Non-pigmented ciliary epithelial cell (primary cell): Measurements from ENCODE around the gene RAD17.
"Not testable (repeated sequence)": the region's sequence is repeated elsewhere in the genome, so short reads cannot be mapped to it uniquely, and the experiment has no call there.

Experiments used
- DNase-seq: peaks from one replicate; pipeline ENCODE4 v3.0.0-alpha.2; 2010; ENCODE audit warnings: low read depth

RAD17 gene, protein sequence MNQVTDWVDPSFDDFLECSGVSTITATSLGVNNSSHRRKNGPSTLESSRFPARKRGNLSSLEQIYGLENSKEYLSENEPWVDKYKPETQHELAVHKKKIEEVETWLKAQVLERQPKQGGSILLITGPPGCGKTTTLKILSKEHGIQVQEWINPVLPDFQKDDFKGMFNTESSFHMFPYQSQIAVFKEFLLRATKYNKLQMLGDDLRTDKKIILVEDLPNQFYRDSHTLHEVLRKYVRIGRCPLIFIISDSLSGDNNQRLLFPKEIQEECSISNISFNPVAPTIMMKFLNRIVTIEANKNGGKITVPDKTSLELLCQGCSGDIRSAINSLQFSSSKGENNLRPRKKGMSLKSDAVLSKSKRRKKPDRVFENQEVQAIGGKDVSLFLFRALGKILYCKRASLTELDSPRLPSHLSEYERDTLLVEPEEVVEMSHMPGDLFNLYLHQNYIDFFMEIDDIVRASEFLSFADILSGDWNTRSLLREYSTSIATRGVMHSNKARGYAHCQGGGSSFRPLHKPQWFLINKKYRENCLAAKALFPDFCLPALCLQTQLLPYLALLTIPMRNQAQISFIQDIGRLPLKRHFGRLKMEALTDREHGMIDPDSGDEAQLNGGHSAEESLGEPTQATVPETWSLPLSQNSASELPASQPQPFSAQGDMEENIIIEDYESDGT

DNA sequence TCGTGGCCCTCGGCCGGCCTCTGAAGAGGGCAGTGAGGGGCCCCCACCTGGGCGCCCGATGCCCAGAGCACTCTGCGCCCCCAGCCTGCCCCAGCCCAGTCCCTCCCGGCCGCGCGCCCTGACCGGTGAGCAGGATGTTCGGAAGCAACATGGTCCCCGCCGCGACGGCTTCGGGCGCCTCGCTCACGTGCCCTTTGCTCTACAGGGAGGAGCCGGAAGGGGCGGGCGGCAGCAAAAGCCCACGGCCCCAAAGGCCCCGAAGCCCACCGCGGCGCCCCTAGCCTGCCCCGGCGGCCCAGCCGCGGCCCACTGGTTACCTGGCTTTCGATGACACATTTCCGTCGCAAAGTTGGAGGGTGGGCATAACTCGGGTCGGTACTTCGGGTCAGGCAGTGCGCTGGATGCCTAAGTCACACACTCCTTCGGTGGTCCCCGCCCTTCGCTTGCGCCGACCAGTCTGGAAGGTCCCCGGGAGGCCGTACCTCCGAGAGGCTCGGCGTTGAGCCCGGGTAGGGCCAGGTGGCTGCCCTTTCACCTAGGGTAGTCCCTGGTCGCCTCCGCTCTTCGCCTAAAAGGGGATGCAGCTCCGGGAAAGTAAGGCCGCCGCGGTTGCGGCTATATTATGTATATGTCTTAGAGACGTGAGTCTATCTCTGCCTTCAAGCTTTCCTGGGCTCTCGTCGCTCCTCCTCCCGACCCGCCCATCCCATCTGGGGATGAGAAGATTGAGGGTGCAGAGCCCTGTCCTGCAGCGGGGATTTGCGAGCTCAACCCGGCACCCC lies at the start of gene RAD17, which contains the start of the genes AK6 and TAF9:
Gene RAD17 (plus strand): TSS at position 479 of the 782 bp plus-strand sequence. CDS start 2,391 bp downstream, outside the sequence.
Gene AK6 (minus strand): TSS at position 181 of the 782 bp plus-strand sequence. CDS start 30 bp downstream, at position 151.
Gene TAF9 (minus strand): TSS at position 181 of the 782 bp plus-strand sequence. CDS start 3,783 bp downstream, outside the sequence.
- peak; percentile 55 for DNase-seq

DNA sequence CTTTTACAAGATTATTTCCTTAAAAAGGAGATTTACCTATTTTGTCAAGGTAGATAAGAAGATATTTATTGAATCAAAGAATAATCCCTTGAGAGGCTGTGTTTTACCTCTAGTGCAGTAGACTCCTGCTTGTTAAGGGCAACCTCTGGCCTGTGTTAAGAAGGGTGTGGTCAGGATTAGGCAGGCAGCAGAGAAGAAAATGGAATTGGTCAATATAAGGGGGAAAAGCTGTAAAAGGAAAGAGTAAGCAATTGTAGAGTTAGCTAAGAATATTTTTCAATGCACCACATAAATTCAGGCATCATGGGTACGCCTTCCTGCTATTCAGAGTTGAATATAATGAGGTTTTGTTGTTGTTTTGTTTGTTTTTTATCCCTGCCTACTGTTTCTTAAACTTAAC lies 43.3 kb upstream of the RAD17 start:
- DNase-seq = no peak

DNA sequence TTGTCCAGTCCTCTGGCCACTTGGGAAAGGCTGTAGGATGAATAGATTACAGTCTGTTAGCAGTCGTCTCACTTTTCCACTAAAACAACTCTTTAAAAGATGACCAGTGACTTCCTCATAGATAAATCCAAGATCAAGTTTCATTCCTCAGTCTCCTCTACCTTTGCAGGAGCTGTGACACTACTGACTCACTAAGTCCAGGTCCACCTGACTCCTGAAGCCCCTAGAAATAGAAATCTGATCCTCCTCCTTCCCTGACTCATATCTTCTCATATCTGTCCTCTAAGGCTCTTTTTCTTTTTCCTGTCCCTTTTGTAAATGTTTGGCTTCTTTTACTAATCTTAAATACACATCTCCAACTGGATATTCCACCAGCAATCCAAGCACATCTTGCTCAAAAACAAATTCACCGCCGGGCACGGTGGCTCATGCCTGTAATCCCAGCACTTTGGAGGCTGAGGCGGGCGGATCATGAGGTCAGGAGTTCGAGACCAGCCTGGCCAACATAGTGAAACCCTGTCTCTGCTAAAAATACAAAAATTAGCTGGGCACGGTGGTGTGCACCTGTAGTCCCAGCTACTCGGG lies 39.6 kb upstream of the RAD17 start:
- peak; percentile 2 for DNase-seq

- DNase-seq = no peak
These were observed 37.8 kb upstream of the RAD17 start for GRCh38 chr5:69331528-69332445.

- DNase-seq = not testable (repeated sequence)
These were observed 35.8 kb upstream of the RAD17 start for GRCh38 chr5:69333668-69334315.

GRCh38 chr5:69334793-69335268 lies 34.8 kb upstream of the RAD17 start:
- peak; percentile 38 for DNase-seq

GRCh38 chr5:69335341-69335935 lies 34.2 kb upstream of the RAD17 start:
- DNase-seq = no peak

GRCh38 chr5:69341520-69342161 lies 28.0 kb upstream of the RAD17 start:
- no peak for DNase-seq

- no peak for DNase-seq
These were observed 26.5 kb upstream of the RAD17 start for GRCh38 chr5:69343083-69343482.

GRCh38 chr5:69350664-69351063 lies 19.0 kb upstream of the RAD17 start:
- DNase-seq = no peak

DNA sequence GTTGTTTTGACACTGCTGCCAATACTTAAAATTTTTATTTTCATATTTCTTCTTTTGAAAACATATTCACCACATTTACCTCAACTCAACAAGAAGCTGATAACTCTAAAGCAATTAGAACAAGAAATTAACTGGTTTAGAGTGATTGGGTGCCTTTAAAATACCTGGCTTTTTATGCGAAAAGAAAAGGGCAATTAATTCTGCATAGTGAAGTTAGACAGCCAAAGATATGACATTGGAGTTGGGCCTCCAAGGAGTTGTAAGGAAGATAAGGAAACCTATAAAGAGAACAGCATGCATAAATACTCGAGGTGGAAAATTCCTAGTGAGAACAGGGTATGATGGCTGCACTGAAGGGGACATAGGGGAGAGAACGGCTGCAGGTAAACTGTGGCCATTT lies 9.9 kb upstream of the RAD17 start:
- no peak for DNase-seq

- no peak for DNase-seq
These were observed 9.2 kb upstream of the RAD17 start for GRCh38 chr5:69360442-69360841.

DNA sequence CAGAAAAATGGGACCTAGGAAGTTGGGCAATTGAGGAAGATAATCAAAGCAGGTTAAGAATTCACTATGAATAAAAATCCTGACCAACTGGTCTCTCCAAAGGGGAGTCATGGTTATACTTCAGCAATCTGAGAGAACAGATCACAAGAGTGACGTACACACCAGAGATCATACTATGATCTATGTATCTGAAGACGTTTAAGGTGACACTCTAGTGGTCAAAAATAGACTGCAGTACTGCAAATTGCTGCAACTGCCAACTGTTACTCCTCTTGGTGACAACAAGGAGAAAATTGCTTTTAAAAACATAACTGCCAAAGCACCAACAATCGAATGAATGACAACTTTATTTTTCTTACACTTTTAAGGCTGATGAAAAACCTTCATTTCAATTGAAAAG lies 5.2 kb upstream of the RAD17 start:
- no peak for DNase-seq

DNA sequence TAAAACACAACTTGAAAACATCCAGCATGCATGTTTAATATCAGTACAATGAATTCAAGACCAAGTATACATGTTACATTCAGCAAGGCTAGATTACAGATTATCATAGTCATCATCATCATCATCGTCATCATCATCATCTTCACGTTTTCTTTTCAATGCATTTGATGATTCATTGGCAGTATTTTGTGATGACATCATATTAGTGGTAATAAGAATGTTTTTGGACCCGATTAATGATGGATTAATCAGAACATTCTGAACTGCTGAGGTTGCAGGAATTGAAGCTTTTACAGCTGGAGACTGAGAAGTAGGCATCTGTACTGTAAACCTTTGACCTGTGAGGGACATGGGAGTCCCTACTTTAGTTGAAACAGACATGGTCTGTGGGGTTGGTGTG lies 4.8 kb upstream of the RAD17 start:
- no peak for DNase-seq

DNA sequence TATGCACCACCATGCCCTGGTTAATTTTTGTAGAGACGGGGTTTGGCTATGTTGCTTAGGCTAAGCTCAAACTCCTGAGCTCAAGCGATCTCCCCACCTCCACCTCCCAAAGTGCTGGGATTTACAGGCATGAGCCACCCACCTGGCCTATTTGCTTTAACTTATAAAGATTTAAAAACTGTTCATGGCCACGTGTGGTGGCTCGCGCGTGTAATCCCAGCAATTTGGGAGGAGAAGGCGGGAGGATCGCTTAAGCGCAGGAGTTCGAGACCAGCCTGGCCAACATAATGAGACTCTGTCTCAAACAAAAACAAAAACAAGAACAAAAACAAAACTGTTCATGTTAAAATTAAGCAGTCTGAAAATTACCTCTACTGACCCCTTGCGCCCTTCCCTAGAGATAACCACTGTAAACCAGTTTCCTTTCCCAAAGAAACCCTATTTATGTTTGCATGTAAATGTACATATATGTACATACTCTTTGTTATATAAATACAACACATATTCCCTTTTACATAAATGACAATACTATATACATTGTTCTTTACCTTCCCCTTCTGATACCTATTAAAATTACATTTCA lies 1.8 kb upstream of the RAD17 start:
- no peak for DNase-seq

DNA sequence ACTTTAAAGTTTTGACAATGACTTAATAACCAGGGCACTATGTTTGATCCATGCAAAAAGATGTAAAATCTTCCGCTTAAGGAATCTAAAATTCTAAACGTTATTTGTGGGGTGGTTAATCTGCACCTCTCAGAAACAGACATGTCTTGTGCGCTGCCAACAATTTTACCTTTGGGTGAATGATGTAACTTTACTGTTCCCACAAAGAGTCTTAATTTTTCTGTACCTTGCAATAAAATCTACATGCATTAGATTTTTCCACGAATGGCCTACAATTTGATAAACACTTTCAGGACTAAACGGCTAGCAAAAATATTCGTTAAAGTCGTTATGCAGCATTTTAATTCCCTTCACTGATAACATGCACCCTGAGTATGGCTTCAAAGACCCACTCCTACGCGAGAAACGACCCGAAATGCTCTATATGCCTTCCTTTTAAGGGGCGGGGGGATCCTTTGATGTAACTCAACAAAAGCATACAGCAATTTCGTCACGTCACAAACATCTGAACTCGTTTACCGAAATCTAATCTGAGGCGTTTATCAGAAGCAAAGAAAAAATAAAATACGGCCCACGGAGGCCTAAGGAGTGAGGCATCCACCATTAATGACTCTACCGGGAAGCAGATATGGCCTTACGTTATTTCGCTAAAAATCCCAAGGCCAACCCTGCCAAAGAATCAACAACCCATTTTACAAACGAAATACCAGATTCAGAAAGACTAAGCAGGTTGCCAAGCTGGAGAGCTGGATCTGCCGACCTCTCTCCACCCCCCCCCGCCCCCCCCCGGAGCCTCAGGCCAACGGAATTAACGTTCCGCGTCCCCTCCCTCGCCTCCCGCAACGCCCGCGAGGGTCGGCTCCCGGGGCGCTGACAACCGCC lies 919 bp upstream of the RAD17 start:
- no peak for DNase-seq

DNA sequence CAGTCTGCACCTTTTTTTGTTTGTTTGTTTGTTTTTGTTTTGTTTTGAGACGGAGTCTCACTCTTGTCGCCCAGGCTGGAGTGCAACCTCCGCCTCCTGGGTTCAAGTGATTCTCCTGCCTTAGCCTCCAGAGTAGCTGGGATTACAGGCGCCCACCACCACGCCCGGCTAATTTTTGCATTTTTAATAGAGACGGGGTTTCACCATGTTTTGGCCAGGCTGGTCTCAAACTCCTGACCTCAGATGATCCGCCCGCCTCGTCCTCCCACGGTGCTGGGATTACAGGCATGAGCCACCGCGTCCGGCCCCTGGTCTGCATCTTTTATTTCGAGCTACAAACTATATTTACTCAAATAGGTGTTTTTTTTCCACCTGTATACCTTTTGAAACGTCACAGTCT lies 717 bp downstream of the RAD17 start:
- DNase-seq = not testable (repeated sequence)

DNA sequence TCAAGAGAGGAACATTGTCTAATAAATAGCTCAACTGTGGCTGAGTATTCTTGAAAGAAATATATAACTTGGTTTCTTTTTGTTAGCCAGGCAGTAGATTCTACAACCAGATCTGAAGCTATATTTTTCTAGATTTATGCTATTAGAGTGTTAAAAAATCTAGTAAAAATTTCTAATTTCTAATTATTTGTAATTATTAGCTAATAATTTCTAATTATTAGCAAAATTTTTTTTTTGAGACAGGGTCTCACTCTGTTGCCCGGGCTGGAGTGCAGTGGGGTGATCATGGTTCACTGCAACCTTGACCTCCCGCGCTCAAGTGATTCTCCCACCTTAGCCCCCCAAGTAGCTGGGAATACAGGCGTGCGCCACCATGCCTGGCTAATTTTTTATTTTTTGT lies 2.8 kb downstream of the RAD17 start:
- DNase-seq = no peak
